Activated CD8-positive, alpha-beta memory T cell treated with anti-CD3 and anti-CD28 coated beads, Interleukin-2, amount 50 U/mL, for 48 hours (primary cell): ENCODE results near the gene MADCAM1.

ENCODE experiments used
- DNase-seq: peaks from one replicate; pipeline ENCODE4 v3.0.0-alpha.2; 2020

Gene MADCAM1

GRCh38 chr19:535017-535835, 38.9 kb downstream of the MADCAM1 start:
- no peak for DNase-seq

GRCh38 chr19:536031-536880, 40.0 kb downstream of the MADCAM1 start:
- no peak for DNase-seq

- DNase-seq = no peak
These were observed 40.7 kb downstream of the MADCAM1 start for GRCh38 chr19:536881-537404.

GRCh38 chr19:538641-539428, 42.5 kb downstream of the MADCAM1 start:
- DNase-seq = no peak

- DNase-seq = no peak
These were observed 43.2 kb downstream of the MADCAM1 start for GRCh38 chr19:539429-540030.

GRCh38 chr19:540867-541637, 44.8 kb downstream of the MADCAM1 start:
- no peak for DNase-seq

GRCh38 chr19:541699-542098, 45.4 kb downstream of the MADCAM1 start:
- no peak for DNase-seq

GRCh38 chr19:542173-542866, 46.0 kb downstream of the MADCAM1 start:
- no peak for DNase-seq

- DNase-seq = peak; percentile 83
These were observed 47.8 kb downstream of the MADCAM1 start, which contains the start of gene GZMM for GRCh38 chr19:543910-544608. TSS of gene GZMM (plus strand) at chr19:544053. CDS start at chr19:544072, 19 bp downstream.

- no peak for DNase-seq
These were observed 50.8 kb downstream of the MADCAM1 start for GRCh38 chr19:547117-547516.

- no peak for DNase-seq
These were observed 51.8 kb downstream of the MADCAM1 start for GRCh38 chr19:547836-548720.

- DNase-seq = no peak
These were observed 52.9 kb downstream of the MADCAM1 start for GRCh38 chr19:548886-549830.

GRCh38 chr19:554817-555216, 58.5 kb downstream of the MADCAM1 start:
- no peak for DNase-seq
